ENCODE measurements around the gene TBPL1.

- no peak for TF ChIP-seq POLR2A (IDR thresholded peaks at IDR 0.05)
- peak; percentile 13 to 48 (median 39) for TF ChIP-seq CTCF (IDR thresholded peaks at IDR 0.05)
These were observed 31.7 kb upstream of the TBPL1 start for GRCh38 chr6:133921249-133921859.

All from breast epithelium (tissue), 3 donors.